Ovary (tissue), 9 donors: ENCODE results near the gene PAQR5. TPM values are rescaled to one million over a fixed set of nuclear protein-coding genes. Genes with fewer than 3 reads are reported as not detected.

Source experiments
- DNase-seq, 5 donors: peaks; one replicate each; pipeline ENCODE4 v3.0.0-alpha.2; 2019 to 2020
- H3K27ac ChIP-seq, 2 donors: fragments of 200-600 bp; one replicate each; pipeline versions ENCODE4 v1.5.1 to v1.8.0; 2019 to 2022
- H3K27me3 ChIP-seq: fragments of 200-600 bp; one replicate; pipeline ENCODE4 v1.8.0; 2022
- H3K36me3 ChIP-seq: fragments of 200-600 bp; sonication (generic); one replicate; pipeline ENCODE4 v1.5.1; 2019
- H3K4me1 ChIP-seq: one replicate; pipeline ENCODE4 v1.8.1; 2013; ENCODE audit warnings: mild to moderate bottlenecking, moderate library complexity; ENCODE audit not compliant: insufficient read depth
- H3K4me3 ChIP-seq: fragments of 200-600 bp; sonication (generic); one replicate; pipeline ENCODE4 v1.5.1; 2017
- H3K9me3 ChIP-seq, 2 donors: fragments of 200-600 bp in 1 of 2; sonication (generic) in 1 of 2; one replicate each; pipeline versions ENCODE4 v1.5.1 to v1.8.1; 2013 to 2019; ENCODE audit warnings: mild to moderate bottlenecking in 1 of 2, moderate library complexity in 1 of 2
- EP300 ChIP-seq: sonication (generic); formaldehyde crosslinking; IDR thresholded peaks from one replicate; pipeline ENCODE4 v1.6.1; 2017; ENCODE audit warnings: antibody characterized with exemption
- POLR2A ChIP-seq: fragments of 450-650 bp; IDR thresholded peaks from one replicate; pipeline ENCODE4 v1.6.1; 2017; ENCODE audit warnings: antibody characterized with exemption, mild to moderate bottlenecking, moderate library complexity
- WGBS, 3 donors: extraction: QIAGEN DNeasy Blood & Tissue Kit in 1 of 3; methylation state at CpG; one replicate each; pipeline versions ENCODE4 v1.1.5 to v1.1.7; 2013 to 2017; 5-methylcytosine and 5-hydroxymethylcytosine counted together
- intact Hi-C, 4 donors: fragments of 100-400 bp; cut with DNase I; formaldehyde crosslinking; loops; one replicate each; pipeline versions ENCODE4 v1.11.0 to v1.15.1; 2022 to 2023
- polyA plus RNA-seq, 2 donors: library from polyadenylated mRNA; stranded (reverse); fragments of 200-250 nt in 1 of 2; fragments of 350-450 nt in 1 of 2; fragmentation: Illumina TruSeq in 1 of 2; extraction: RNeasy Lipid Tissue Mini Kit (QIAGEN cat#74804) in 1 of 2; gene quantifications; one replicate each; pipeline ENCODE4 v1.2.3, GENCODE V29; 2013 to 2014
- total RNA-seq, 7 donors: library from RNA; depleted of rRNA in 2 of 7; stranded (reverse); fragments of >200 nt in 2 of 7; fragmentation: NEBNext Ultra II Directional in 3 of 7; extraction: Animal tissue kit (Norgen Biotek cat#: 25700) in 3 of 7; gene quantifications; one replicate each; pipeline versions ENCODE4 v1.1.0 to v1.2.4, GENCODE V29; 2016 to 2023
- TF ChIP-seq, protein P1 (sequence below), 3 donors: fragments of 450-650 bp in 2 of 3; fragments of 200-600 bp in 1 of 3; IDR thresholded peaks; one replicate each; pipeline versions ENCODE4 v1.5.1 to v1.8.0; 2016 to 2022; ENCODE audit warnings: antibody characterized with exemption in 3 of 3, mild to moderate bottlenecking in 1 of 3
- donor health status: DM: no; HTN: no; CAD: no; lungs with moderate emphysema.
- donor health status: DM: no; HTN: no; CAD: no.
- donor health status: Bipolar disorder and iron deficiency.
- donor health status: DM: yes; HTN: yes; CAD: no.
- donor health status: DM: no; HTN: no; CAD: no.
- donor health status: DM: yes; HTN: yes; CAD: no.

The PAQR5 gene
- total and polyA plus RNA-seq, 9 donors, result 0.12 to 2.4 (median 0.66) TPM

DNA sequence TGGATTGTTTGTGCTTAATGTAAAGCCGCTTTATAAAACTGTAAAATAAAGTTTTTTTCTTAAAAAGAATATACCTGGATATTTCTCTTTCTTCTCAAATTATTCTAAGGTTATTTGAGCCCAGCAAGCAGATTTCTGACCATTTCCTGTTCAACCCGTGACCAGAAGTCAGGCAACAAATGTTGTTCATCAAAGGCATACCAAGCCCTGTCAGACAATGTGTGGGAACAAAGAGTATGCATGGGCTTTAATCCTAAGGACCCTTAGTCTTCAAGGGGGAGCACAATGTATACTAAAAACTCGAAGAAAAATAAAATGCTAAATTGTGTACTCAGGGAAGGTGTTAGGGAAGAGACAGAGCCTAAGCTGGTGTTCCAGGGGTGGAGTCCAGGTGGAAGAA lies 26.6 kb upstream of the PAQR5 start:
- Histone ChIP-seq H3K36me3 (no peaks in the 10 kb centered on the region), H3K27ac (no peak overlapping the region), H3K4me3 (no peak overlapping the region), H3K9me3 (no peaks in the 10 kb centered on the region), H3K4me1 (peaks cover 4% of the 10 kb centered on the region), H3K27me3 (no peaks in the 10 kb centered on the region)
- intact Hi-C loops, result no loop called here
- TF ChIP-seq POLR2A, result no peak
- TF ChIP-seq, protein P1, sequence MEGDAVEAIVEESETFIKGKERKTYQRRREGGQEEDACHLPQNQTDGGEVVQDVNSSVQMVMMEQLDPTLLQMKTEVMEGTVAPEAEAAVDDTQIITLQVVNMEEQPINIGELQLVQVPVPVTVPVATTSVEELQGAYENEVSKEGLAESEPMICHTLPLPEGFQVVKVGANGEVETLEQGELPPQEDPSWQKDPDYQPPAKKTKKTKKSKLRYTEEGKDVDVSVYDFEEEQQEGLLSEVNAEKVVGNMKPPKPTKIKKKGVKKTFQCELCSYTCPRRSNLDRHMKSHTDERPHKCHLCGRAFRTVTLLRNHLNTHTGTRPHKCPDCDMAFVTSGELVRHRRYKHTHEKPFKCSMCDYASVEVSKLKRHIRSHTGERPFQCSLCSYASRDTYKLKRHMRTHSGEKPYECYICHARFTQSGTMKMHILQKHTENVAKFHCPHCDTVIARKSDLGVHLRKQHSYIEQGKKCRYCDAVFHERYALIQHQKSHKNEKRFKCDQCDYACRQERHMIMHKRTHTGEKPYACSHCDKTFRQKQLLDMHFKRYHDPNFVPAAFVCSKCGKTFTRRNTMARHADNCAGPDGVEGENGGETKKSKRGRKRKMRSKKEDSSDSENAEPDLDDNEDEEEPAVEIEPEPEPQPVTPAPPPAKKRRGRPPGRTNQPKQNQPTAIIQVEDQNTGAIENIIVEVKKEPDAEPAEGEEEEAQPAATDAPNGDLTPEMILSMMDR (IDR thresholded peaks at IDR 0.05), result no peak
- no peak for TF ChIP-seq EP300
- WGBS, 3 donors, result 58 to 71% (median 63%) methylated on average over 3 of the region's 3 CpGs
- DNase-seq, result no peak

DNA sequence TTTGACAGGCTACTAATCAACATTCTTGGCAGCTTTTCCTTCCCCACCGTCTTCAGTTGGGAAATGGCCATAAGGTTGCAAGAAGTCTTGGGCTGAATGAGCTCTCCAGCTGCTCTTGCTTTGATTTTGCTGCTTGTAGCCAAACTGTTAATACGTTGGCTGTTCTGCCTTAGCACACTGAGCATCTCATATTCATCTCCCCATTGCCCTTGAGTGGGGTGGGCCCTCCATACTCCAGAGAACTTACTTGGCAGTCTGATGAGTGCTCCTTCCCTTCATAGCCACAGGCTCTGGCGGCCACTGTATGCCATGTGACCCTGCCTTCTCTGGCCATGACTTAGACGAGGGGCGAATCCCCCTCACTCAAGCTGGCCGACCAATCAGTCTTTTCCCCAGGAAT lies 25.8 kb upstream of the PAQR5 start:
- Histone ChIP-seq H3K9me3 (no peaks in the 10 kb centered on the region), H3K27ac (no peak overlapping the region), H3K36me3 (no peaks in the 10 kb centered on the region), H3K4me1 (peaks cover 4% of the 10 kb centered on the region), H3K27me3 (no peaks in the 10 kb centered on the region), H3K4me3 (no peak overlapping the region)
- DNase-seq, result no peak
- 74 to 79% (median 77%) methylated on average over 6 of the region's 6 CpGs for WGBS, 3 donors
- TF ChIP-seq, protein P1 (IDR thresholded peaks at IDR 0.05), result no peak
- TF ChIP-seq POLR2A (no peak), EP300 (no peak)
- intact Hi-C loops, result no loop called here

DNA sequence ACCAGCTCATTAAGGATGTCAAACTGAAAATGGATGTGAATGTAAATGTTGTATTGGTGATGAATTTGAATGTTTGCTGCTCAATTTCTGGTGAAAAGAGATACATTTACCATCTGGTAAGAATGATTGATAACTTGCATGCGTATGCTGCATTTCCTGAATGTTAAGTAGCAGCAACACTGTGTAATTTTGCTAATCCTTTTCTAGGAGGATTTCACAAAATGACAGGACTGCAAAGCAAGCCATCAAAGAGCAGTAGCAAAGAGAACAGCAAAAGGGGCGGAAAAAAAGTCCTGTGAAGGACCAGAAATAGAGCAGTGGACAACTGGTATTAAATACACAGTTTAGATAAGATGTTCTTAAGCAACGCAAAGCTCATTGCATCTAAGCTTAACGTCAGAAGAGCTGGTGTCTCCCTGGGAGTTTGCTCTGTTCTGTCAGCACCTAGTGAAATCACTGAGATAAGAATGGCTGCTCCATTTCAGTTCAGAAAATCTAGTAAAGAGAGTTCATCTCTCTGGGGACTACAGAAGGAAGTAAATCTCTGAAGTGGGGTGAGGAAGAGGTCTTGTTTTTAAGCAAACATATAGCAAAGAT lies 23.5 kb upstream of the PAQR5 start:
- Histone ChIP-seq H3K27me3 (no peaks in the 10 kb centered on the region), H3K9me3 (no peaks in the 10 kb centered on the region), H3K4me3 (no peak overlapping the region), H3K36me3 (no peaks in the 10 kb centered on the region), H3K4me1 (peaks cover 4% of the 10 kb centered on the region), H3K27ac (no peak overlapping the region)
- no peak for DNase-seq
- TF ChIP-seq, protein P1 (IDR thresholded peaks at IDR 0.05), result no peak
- TF ChIP-seq POLR2A, result no peak
- 56 to 69% (median 65%) methylated on average over 4 of the region's 4 CpGs for WGBS, 3 donors
- intact Hi-C loops, result no loop called here

DNA sequence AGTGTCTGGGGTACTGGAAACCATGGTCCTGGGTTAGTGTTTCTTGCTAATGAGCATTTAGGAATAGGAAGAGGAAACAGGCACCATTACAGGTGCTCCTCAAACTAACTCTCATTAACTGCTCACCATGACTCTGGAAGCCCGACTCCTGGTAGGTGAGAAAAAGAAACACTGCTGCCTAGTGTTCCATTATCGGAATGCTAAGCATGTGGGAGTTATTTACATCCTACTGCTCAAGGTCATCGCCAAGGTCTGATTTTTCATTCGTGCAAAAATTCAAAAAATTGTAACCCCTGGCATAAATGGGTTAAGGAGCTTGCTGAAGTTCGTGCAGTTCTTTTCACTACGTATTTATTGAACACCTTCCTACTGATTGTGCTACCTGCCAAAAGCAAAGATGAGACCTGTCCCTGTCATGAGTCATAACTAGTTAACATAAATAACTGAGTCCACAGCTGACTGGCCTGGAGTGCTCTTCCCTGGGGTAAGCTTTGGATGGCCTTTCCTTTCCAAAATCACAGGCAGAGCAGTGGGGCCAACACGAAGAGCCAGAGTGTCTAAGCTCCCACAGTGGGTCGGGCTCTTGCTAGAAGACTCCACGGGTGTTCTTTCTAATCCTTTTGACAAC lies 22.7 kb upstream of the PAQR5 start:
- TF ChIP-seq EP300 (no peak), POLR2A (no peak)
- TF ChIP-seq, protein P1 (IDR thresholded peaks at IDR 0.05), result no peak
- H3K9me3 ChIP-seq, result no peaks in the 10 kb centered on the region
- no peak for DNase-seq
- H3K4me3 ChIP-seq, result no peak overlapping the region
- no peaks in the 10 kb centered on the region for H3K36me3 ChIP-seq
- intact Hi-C loops, result no loop called here
- H3K27me3 ChIP-seq, result no peaks in the 10 kb centered on the region
- H3K4me1 ChIP-seq, result peaks cover 4% of the 10 kb centered on the region
- WGBS, 3 donors, result 8 to 19% (median 12%) methylated on average over 9 of the region's 9 CpGs
- no peak overlapping the region for H3K27ac ChIP-seq
